Suppressor macrophage (primary cell): ENCODE measurements around the gene MAGEB1.

Experiments
- DNase-seq, 4 experiments: peaks; one replicate each; pipeline ENCODE4 v3.0.0-alpha.2; 2020 to 2022

Gene MAGEB1

GRCh38 chrX:30296408-30297254 is 49.7 kb downstream of the MAGEB1 start:
- no peak for DNase-seq

GRCh38 chrX:30301208-30301607 is 54.3 kb downstream of the MAGEB1 start:
- DNase-seq = no peak
